Thyroid gland (tissue), 4 donors: ENCODE data around the gene AGT.

Source experiments
- POLR2A ChIP-seq, 2 donors: fragments of 450-650 bp; IDR thresholded peaks; one replicate each; pipeline ENCODE4 v1.6.1; 2017; ENCODE audit warnings: antibody characterized with exemption in 2 of 2, mild to moderate bottlenecking in 2 of 2, moderate library complexity in 1 of 2
- TF ChIP-seq, protein P1 (sequence below), 6 experiments: fragments of 200-600 bp in 3 of 6; fragments of 450-650 bp in 3 of 6; sonication (generic) in 3 of 6; IDR thresholded peaks; one replicate each; pipeline ENCODE4 v1.5.1; 2016 to 2019; ENCODE audit warnings: antibody characterized with exemption in 6 of 6, mild to moderate bottlenecking in 2 of 6, inconsistent platforms in 1 of 6, moderate library complexity in 1 of 6

- TF ChIP-seq POLR2A (IDR thresholded peaks at IDR 0.05): no peak
- TF ChIP-seq, protein P1, sequence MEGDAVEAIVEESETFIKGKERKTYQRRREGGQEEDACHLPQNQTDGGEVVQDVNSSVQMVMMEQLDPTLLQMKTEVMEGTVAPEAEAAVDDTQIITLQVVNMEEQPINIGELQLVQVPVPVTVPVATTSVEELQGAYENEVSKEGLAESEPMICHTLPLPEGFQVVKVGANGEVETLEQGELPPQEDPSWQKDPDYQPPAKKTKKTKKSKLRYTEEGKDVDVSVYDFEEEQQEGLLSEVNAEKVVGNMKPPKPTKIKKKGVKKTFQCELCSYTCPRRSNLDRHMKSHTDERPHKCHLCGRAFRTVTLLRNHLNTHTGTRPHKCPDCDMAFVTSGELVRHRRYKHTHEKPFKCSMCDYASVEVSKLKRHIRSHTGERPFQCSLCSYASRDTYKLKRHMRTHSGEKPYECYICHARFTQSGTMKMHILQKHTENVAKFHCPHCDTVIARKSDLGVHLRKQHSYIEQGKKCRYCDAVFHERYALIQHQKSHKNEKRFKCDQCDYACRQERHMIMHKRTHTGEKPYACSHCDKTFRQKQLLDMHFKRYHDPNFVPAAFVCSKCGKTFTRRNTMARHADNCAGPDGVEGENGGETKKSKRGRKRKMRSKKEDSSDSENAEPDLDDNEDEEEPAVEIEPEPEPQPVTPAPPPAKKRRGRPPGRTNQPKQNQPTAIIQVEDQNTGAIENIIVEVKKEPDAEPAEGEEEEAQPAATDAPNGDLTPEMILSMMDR (IDR thresholded peaks at IDR 0.05): no peak
Observed at GRCh38 chr1:230725256-230726012, 11.5 kb upstream of the AGT start.
